HCT116 (cell line): ENCODE results near the gene PRKN. TPM values are rescaled to one million over a fixed set of nuclear protein-coding genes. Genes with fewer than 3 reads are reported as not detected.

Source experiments
- ATAC-seq: fragments of 200-7000 bp; cut with Tn5 transposase; 2 replicates; pipeline ENCODE4 v1.9.1; 2020; ENCODE audit warnings: mild to moderate bottlenecking, moderate library complexity
- BruUV-seq: library from RNA; stranded (reverse); fragments of 400-500 nt; replicated peaks from 2 replicates; lab custom pipeline; 2021; lab: Mats Ljungman, UMichigan
- CTCF ChIA-PET: fragments of 300-600 bp; sonication (Branson Sonifier 250); formaldehyde crosslinking; loops from one replicate; lab custom pipeline; 2021; ENCODE audit warnings: antibody characterized with exemption; lab: Charles Lee
- POLR2A ChIA-PET: fragments of 300-600, 350-600 bp; sonication (Branson Sonifier 250); formaldehyde crosslinking; loops from one replicate; lab custom pipeline; 2021; ENCODE audit warnings: antibody characterized with exemption; lab: Charles Lee
- RAD21 ChIA-PET, 2 experiments: fragments of 300-600 bp; sonication (Branson Sonifier 250); formaldehyde crosslinking; loops; one replicate each; lab custom pipeline; 2023; ENCODE audit warnings: low total read pairs in 2 of 2; ENCODE audit not compliant: uncharacterized antibody in 2 of 2, unreplicated experiment in 2 of 2, low non-redundant PET in 1 of 2; lab: Charles Lee
- DNase-seq: peaks from one replicate; pipeline ENCODE4 v3.0.0-alpha.2; 2010; ENCODE audit warnings: low read depth, low spot score
- H2AFZ ChIP-seq: fragments of 200-600 bp; shearing (Covaris generic), sonication (generic); 2 replicates; pipeline ENCODE4 v1.6.1; 2017; ENCODE audit warnings: low read depth, mixed run types, mixed read lengths, antibody characterized with exemption, low read length; ENCODE audit not compliant: poor library complexity, severe bottlenecking
- H3K27ac ChIP-seq: 2 replicates; pipeline ENCODE4 v1.5.1; 2012; ENCODE audit warnings: low read depth, low read length
- H3K27me3 ChIP-seq: fragments of 200-600 bp; sonication (generic); 2 replicates; pipeline ENCODE4 v1.6.1; 2016; ENCODE audit warnings: mixed run types, low read length, mixed read lengths; ENCODE audit not compliant: insufficient read depth
- H3K36me3 ChIP-seq, 2 experiments: fragments of 200-500 bp in 1 of 2; fragments of 200-600 bp in 1 of 2; sonication (Bioruptor generic) in 1 of 2; sonication (generic) in 1 of 2; 2 replicates each; pipeline versions ENCODE4 v1.5.1 to v1.6.1; 2014 to 2016; ENCODE audit warnings: low read length in 2 of 2, inconsistent platforms in 1 of 2, mixed read lengths in 1 of 2, mixed run types in 1 of 2; ENCODE audit not compliant: insufficient read depth in 2 of 2, control insufficient read depth in 1 of 2
- H3K4me1 ChIP-seq, 2 experiments: fragments of 200-600 bp in 1 of 2; sonication (generic) in 1 of 2; 2 replicates each; pipeline versions ENCODE4 v1.5.1 to v1.6.1; 2012 to 2017; ENCODE audit warnings: low read length in 2 of 2, inconsistent platforms in 1 of 2, mild to moderate bottlenecking in 1 of 2, mixed read lengths in 1 of 2, mixed run types in 1 of 2, moderate library complexity in 1 of 2; ENCODE audit not compliant: insufficient read depth in 2 of 2, control insufficient read depth in 1 of 2
- H3K4me2 ChIP-seq: fragments of 200-600 bp; sonication (generic); 2 replicates; pipeline ENCODE4 v1.6.1; 2017; ENCODE audit warnings: mixed run types, low read length, mixed read lengths
- H3K4me3 ChIP-seq, 2 experiments: fragments of 200-600 bp in 1 of 2; sonication (generic) in 1 of 2; replicated peaks in 1 of 2; 2 replicates each; pipeline ENCODE4 v1.5.1; 2011 to 2016; ENCODE audit warnings: low read length in 2 of 2, control low read depth in 1 of 2, low read depth in 1 of 2, mild to moderate bottlenecking in 1 of 2, mixed read lengths in 1 of 2, mixed run types in 1 of 2
- H3K79me2 ChIP-seq: fragments of 200-600 bp; sonication (generic); 2 replicates; pipeline ENCODE4 v1.6.1; 2017; ENCODE audit warnings: mild to moderate bottlenecking, mixed run types, low read length, moderate library complexity, mixed read lengths; ENCODE audit not compliant: insufficient read depth
- H3K9ac ChIP-seq: fragments of 200-600 bp; sonication (generic); 2 replicates; pipeline ENCODE4 v1.6.1; 2016; ENCODE audit warnings: low read length, mixed read lengths
- H3K9me2 ChIP-seq: fragments of 200-600 bp; sonication (generic), shearing (Covaris generic); 2 replicates; pipeline ENCODE4 v1.6.1; 2017; ENCODE audit warnings: mixed run types, mild to moderate bottlenecking, moderate library complexity; ENCODE audit not compliant: insufficient read depth
- H3K9me3 ChIP-seq, 2 experiments: fragments of 200-500 bp in 1 of 2; fragments of 200-600 bp in 1 of 2; sonication (Bioruptor generic) in 1 of 2; sonication (generic) in 1 of 2; 2 replicates each; pipeline ENCODE4 v1.6.1; 2014 to 2017; ENCODE audit warnings: low read length in 2 of 2, mixed read lengths in 2 of 2, inconsistent platforms in 1 of 2, low read depth in 1 of 2, mild to moderate bottlenecking in 1 of 2, mixed run types in 1 of 2, moderate library complexity in 1 of 2; ENCODE audit not compliant: control insufficient read depth in 1 of 2, insufficient read depth in 1 of 2
- H4K20me1 ChIP-seq: fragments of 200-600 bp; sonication (generic), shearing (Covaris generic); 2 replicates; pipeline ENCODE4 v1.6.1; 2017; ENCODE audit warnings: mixed run types, mild to moderate bottlenecking, moderate library complexity; ENCODE audit not compliant: insufficient read depth
- EGR1 ChIP-seq: IDR thresholded peaks from 2 replicates; pipeline ENCODE4 v1.6.1; 2012; ENCODE audit warnings: low read depth
- EZH2 ChIP-seq: fragments of 200-600 bp; sonication (generic); IDR thresholded peaks from 2 replicates; pipeline ENCODE4 v1.6.1; 2017; ENCODE audit warnings: antibody characterized with exemption, mixed run types
- POLR2A ChIP-seq: IDR thresholded peaks from 2 replicates; pipeline ENCODE4 v1.7.0; 2011; ENCODE audit warnings: borderline replicate concordance; ENCODE audit not compliant: insufficient read depth, insufficient read length; ENCODE audit errors: extremely low read depth
- REST ChIP-seq: IDR thresholded peaks from 2 replicates; pipeline ENCODE4 v1.6.1; 2012; ENCODE audit warnings: low read depth
- SIN3A ChIP-seq: IDR thresholded peaks from 2 replicates; pipeline ENCODE4 v1.6.1; 2012; ENCODE audit warnings: low read depth
- SP1 ChIP-seq: IDR thresholded peaks from 2 replicates; pipeline ENCODE4 v1.6.1; 2012; ENCODE audit warnings: low read depth
- intact Hi-C: fragments of 100-400 bp; cut with micrococcal nuclease; formaldehyde crosslinking; loops from 2 replicates; pipeline ENCODE4 v1.10.0; 2022
- total RNA-seq: library from RNA; stranded (reverse); gene quantifications from one replicate; pipeline ENCODE4 v1.2.1, GENCODE V29; 2021; ENCODE audit not compliant: unreplicated experiment

PRKN gene
- total RNA-seq, 1 experiment from 2014 or later = 2.6 TPM

GRCh38 chr6:161344626-161345025 lies 1382.9 kb downstream of the PRKN start:
- no peaks in the 10 kb centered on the region for H3K36me3 ChIP-seq
- H3K4me2 ChIP-seq = no peak overlapping the region
- H3K9ac ChIP-seq = no peak overlapping the region
- POLR2A ChIA-PET = no interaction called here
- no peak overlapping the region for H3K27ac ChIP-seq
- intact Hi-C loops = no loop called here
- H2AFZ ChIP-seq = no peak overlapping the region
- CTCF ChIA-PET = no interaction called here
- H3K27me3 ChIP-seq = no peaks in the 10 kb centered on the region
- no peak for TF ChIP-seq SP1
- TF ChIP-seq, all 23 proteins: peak for 0
- H3K4me3 ChIP-seq = no peak overlapping the region
- ATAC-seq = no peak
- BruUV-seq = no TSS peak
- RAD21 ChIA-PET = no interaction called here
- no peaks in the 10 kb centered on the region for H3K9me2 ChIP-seq
- H3K79me2 ChIP-seq = no peaks in the 10 kb centered on the region
- H3K9me3 ChIP-seq = no peaks in the 10 kb centered on the region
- no peak for DNase-seq
- no peaks in the 10 kb centered on the region for H4K20me1 ChIP-seq
- H3K4me1 ChIP-seq = no peaks in the 10 kb centered on the region

GRCh38 chr6:161342039-161342438 lies 1385.5 kb downstream of the PRKN start:
- ChIA-PET RAD21 (no interaction called here), CTCF (no interaction called here), POLR2A (no interaction called here)
- Histone ChIP-seq H3K9me3 (no peaks in the 10 kb centered on the region), H4K20me1 (no peaks in the 10 kb centered on the region), H3K9ac (no peak overlapping the region), H3K27me3 (no peaks in the 10 kb centered on the region), H3K36me3 (no peaks in the 10 kb centered on the region), H2AFZ (no peak overlapping the region), H3K4me2 (no peak overlapping the region), H3K79me2 (no peaks in the 10 kb centered on the region), H3K4me1 (no peaks in the 10 kb centered on the region), H3K9me2 (no peaks in the 10 kb centered on the region), H3K27ac (no peak overlapping the region), H3K4me3 (no peak overlapping the region)
- no TSS peak for BruUV-seq
- intact Hi-C loops = no loop called here
- no peak for DNase-seq
- no peak for ATAC-seq
- TF ChIP-seq EZH2 (no peak), POLR2A (no peak), SIN3A (no peak), EGR1 (no peak), REST (no peak)
